GM12874 (cell line): ENCODE measurements around the gene GRIP1.

Experiments
- CTCF ChIP-seq: IDR thresholded peaks from 2 replicates; pipeline ENCODE4 v1.5.1; 2011; ENCODE audit warnings: low read depth, mild to moderate bottlenecking, control low read depth, low read length, moderate library complexity; ENCODE audit not compliant: insufficient read depth

GRIP1 gene

GRCh38 chr12:66716522-66716921 lies 37.6 kb upstream of the GRIP1 start:
- no peak for TF ChIP-seq CTCF

- no peak for TF ChIP-seq CTCF
Measured at GRCh38 chr12:66714709-66715108, 35.8 kb upstream of the GRIP1 start.

GRCh38 chr12:66713984-66714383 lies 35.1 kb upstream of the GRIP1 start:
- no peak for TF ChIP-seq CTCF

GRCh38 chr12:66709893-66710292 lies 31.0 kb upstream of the GRIP1 start:
- TF ChIP-seq CTCF, result no peak

GRCh38 chr12:66709457-66709773 lies 30.5 kb upstream of the GRIP1 start:
- TF ChIP-seq CTCF, result no peak

- no peak for TF ChIP-seq CTCF
Measured at GRCh38 chr12:66708704-66709456, 30.0 kb upstream of the GRIP1 start.

- TF ChIP-seq CTCF, result no peak
Measured at GRCh38 chr12:66707002-66707697, 28.3 kb upstream of the GRIP1 start.
